UCSD-AML1 (cell line): ENCODE data around the gene SLC22A31.
"Not testable (repeated sequence)": the region's sequence is repeated elsewhere in the genome, so short reads cannot be mapped to it uniquely, and the experiment has no call there.

ENCODE experiments used
- DNase-seq: peaks from one replicate; lab custom pipeline; 2025; ENCODE audit not compliant: unreplicated experiment; lab: John Stamatoyannopoulos, UW

Gene SLC22A31

GRCh38 chr16:89167425-89167941, 32.9 kb downstream of the SLC22A31 start:
- DNase-seq = peak; percentile 91

GRCh38 chr16:89166696-89167424, 33.5 kb downstream of the SLC22A31 start:
- DNase-seq = no peak

GRCh38 chr16:89165681-89165979, 34.7 kb downstream of the SLC22A31 start:
- DNase-seq = not testable (repeated sequence)

DNA sequence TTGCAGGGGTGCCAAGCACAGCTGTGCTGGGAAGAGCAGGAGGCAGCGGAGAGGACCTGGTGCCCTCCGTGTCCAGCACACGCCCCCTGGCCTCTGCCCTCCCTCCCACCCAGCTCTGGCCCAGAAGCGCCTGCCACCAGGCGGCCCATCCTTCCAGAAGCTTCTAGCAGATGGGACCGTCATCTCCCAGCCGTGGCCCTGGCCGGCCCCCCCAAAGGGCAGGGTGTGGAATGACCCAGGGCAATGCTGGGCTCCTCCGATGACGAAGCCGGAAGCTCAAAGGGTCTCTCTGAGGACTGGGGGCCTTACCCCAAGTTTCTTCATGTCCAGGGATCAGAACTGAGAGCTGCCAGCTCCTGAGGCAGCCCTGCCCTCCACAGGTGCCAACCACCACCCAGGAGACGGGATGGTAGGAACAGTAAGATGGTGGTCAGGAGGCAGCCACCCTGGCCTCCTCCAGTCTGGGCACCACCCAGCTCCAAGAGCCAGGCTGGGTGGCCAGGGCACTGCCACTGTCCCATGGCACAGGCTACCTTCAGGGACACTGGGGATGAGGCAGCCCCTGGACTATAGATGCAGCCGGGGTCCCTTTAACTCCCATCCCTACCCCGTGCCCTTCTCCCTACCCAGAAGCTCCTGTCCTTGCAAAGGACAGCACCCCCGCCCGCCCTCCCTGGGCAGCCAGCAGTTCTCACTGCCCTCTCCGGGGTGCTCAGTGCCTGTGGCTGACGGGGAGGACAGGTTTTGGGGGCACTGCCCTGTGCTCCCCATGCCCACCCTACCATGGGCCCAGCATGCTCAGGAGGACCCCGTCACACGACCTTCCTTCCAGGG, 35.3 kb downstream of the SLC22A31 start:
- DNase-seq = no peak

DNA sequence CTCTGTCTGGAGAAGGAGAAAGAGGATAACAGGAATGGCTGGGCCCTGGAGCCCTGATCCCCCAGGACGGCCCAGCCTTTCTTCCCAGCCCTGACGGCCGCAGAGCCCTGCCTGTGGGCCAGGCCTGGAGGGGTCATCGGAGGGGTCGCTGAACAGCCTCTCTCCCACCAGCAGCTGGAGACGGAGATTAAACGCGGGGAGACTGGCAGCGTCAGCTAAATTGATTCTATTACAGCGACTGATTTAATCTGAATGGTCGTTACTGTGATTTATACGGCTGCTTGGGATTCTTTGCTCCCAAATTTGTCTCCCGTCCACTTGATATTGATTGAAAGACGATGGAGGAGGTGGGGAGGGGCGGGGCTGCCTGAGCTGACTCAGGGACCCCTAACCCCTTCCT, 35.9 kb downstream of the SLC22A31 start:
- DNase-seq = no peak

- DNase-seq = no peak
Observed at GRCh38 chr16:89163297-89163696, 37.0 kb downstream of the SLC22A31 start.

DNA sequence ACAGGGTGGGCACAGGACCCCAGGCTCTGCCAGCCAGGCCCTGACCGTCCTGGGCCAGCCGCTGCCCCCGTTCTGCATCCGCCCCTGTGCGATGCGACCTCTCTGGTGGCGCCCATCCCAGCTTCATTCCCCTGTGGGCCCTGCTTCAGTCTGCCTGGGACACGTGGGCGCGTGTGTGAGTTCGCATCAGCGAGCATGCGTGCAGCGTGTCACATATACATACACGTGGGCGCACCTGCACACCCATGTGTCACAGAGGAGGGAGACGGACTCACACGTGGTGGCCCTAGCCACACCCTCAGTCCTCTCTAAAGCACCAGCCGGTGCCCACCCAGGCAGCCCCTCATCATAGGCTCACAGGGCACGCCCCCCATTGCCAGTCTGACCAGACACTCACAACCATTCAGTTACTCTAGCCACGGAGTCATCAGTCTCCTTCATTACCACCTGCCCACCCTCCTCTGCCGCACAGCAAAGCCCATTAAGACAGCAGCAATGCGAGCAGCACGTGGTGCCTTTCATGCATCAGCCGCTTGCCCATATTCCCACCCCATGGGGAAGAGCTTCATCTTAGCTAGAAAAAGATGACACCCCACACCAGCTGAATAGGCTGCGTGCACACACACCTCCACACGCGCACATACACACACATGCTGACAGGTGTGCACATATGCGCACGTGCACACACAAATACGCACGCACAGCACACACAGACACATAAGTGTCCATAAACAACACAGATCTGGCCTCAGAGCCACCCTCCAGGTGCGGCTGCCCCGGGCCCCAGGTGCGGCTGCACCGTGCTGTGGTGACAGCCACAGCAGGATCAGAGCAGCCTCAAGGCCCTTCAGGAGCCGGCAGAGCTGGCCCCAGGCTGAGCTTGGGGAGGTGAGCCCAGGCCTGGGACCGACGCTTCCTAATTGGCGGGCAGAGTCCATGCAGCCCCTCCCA, 38.3 kb downstream of the SLC22A31 start:
- no peak for DNase-seq

GRCh38 chr16:89160977-89161701, 39.2 kb downstream of the SLC22A31 start:
- DNase-seq = no peak

DNA sequence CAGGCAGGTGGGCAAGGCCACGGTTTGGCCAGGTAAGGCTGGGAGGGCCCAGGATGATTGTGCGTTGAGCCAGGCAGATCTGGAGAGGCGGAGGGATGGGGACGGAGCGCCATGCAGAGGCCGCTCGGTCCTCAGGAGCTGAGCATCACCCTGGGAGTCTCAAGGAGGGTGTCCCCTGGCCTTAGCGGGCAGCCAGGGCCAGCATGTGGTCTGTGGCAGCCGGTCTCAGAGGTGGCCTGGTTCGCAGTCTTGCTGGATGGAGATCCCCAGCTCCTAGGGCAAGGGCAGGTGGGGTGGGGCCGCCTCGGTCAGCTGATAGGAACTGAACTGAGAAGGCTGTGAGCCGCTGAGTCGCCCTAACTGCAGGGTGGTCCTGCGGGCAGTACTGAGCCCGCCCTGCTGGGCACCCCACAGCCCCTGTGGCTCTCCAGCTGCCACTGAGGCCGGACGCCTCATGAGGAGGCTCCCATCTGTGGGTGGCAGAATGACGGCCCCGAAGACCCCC, 40.4 kb downstream of the SLC22A31 start:
- DNase-seq = no peak

DNA sequence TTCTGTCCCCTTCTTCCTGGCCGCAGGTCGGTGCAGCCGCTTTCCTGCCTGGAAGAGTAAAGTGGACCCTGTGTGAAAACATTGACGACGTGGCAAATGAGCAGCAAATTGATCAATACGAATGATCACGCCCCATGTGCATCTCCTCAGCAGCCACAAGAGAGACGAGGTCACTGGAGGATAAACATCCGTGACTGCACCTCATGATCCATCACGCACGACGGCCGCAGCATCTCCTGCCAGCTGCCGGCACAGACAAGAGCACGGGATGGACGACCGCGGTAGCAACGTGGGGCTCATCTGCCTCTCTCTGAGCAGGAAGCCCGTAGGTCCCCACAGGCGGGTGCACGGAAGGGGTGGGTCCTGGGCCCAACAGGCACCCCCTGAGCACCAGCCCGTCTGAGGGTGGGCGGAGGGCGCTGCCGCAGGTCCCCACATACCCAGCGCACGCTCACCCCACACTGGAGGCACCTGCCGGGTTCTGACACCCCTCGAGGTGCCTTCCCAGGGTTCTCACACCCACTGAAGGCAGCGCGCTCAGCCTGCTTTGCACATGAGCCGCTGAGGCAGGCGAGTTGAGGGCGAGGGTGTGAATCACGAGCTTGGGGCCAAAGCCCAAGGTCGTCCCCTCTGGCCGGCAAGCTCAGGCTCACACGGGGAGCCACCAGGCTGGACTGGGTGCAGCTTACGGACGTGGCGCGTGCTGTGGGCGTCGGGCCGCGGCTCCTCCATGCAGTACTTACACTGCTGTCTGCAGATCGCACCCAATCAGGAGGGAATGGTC, 41.1 kb downstream of the SLC22A31 start:
- no peak for DNase-seq

DNA sequence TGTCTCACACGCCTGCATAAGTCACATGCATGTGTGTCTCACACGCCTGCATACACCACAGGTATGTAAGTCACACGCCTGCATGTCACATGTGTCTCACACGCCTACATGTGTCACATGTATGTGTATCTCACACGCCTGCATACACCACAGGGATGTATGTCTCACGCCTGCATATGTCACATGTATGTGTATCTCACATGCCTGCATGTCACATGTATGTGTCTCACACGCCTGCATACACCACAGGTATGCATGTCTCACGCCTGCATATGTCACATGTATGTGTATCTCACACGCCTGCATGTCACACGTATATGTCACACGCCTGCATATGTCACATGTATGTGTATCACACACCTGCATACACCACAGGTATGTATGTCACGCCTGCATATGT, 42.6 kb downstream of the SLC22A31 start:
- no peak for DNase-seq

DNA sequence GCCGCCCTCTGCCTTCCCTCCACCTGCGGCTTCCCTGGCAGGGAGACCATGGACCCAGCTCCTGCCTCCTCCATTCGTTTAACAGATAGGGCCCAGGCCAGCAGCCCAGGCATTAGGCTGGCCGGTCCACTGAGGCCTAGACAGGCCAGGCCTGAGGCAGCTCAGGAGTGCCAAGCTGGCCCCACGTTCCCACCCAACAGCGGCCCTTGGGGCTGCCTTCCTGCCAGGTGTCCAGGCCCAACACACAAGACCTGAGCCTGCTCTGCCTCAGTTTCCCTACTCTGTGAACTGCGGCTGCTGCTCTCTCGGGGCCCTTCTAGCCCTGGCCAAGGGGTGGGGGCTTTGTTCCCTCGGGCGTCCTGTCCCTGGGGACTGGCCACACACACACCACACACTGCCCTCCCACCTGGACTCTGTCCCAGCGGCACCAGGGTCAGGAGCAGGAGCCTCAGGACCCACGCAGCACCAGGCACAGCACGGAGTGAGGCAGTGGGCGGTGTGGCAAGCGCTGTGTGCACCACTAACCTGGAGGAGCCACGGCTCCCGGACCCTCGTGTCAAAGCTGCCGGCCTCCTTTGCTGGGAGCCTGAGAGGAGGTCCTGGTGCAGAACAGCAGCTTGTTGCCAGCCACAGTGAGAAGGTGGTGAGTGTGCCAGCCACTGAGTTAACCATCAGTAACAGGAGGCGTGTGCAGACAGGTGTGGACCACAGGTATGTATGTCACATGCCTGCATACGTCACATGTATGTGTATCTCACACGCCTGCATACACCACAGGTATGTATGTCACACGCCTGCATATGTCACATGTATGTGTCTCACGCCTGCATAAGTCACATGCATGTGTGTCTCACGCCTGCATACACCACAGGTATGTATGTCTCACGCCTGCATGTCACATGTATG, 43.3 kb downstream of the SLC22A31 start:
- no peak for DNase-seq

GRCh38 chr16:89155851-89156739, 44.2 kb downstream of the SLC22A31 start:
- no peak for DNase-seq

DNA sequence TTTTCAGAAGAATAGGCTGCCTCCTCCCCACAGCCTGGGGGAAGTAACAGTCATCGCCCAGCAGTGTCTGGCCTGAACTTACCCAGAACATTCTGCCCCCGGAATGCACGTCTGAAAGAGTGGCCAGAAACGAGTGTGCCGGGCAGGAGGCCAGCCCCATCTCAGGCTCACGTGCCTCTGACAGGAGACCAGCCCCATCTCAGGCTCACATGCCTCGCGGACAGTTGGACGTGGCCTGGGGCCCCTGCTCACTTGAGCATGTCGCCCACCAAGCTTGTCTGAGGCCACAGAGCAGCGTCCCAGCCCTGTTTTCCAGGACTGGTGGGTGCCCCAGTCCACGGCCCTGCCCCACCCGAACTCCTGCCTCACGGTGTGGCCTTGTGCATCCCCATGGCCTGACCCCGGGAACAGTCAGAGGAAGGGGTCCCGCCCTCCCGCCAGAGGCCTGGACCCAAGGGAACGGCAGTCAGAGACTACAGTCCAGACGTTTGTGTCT, 45.1 kb downstream of the SLC22A31 start:
- DNase-seq = no peak

- no peak for DNase-seq
Observed at GRCh38 chr16:89154390-89155183, 45.8 kb downstream of the SLC22A31 start.

GRCh38 chr16:89153848-89154271, 46.5 kb downstream of the SLC22A31 start:
- DNase-seq = no peak
